HepG2 (cell line): Measurements from ENCODE around the gene MMP7.
"Not testable (repeated sequence)": the region's sequence is repeated elsewhere in the genome, so short reads cannot be mapped to it uniquely, and the experiment has no call there.

Experiments
- CC2D1A ChIP-seq: sonication (generic); formaldehyde crosslinking; IDR thresholded peaks from 2 replicates; pipeline ENCODE4 v1.8.1; 2023; ENCODE audit warnings: mild to moderate bottlenecking, missing genetic modification reagents
- RARA ChIP-seq: IDR thresholded peaks from 2 replicates; pipeline ENCODE4 v1.6.1; 2016; ENCODE audit warnings: missing genetic modification reagents, missing compliant biosample characterization
- SALL1 ChIP-seq: sonication (generic); formaldehyde crosslinking; IDR thresholded peaks from 2 replicates; pipeline ENCODE4 v1.8.0; 2022; ENCODE audit warnings: mild to moderate bottlenecking, missing genetic modification reagents
- SMC3 ChIP-seq: IDR thresholded peaks from 2 replicates; pipeline ENCODE4 v1.6.1; 2011; ENCODE audit warnings: low read length, improper control_type of control experiment
- TCF7L2 ChIP-seq: IDR thresholded peaks from 2 replicates; pipeline ENCODE4 v1.6.1; 2011; ENCODE audit warnings: mild to moderate bottlenecking, low read depth, low read length, moderate library complexity
- ZHX1 ChIP-seq: sonication (generic); formaldehyde crosslinking; IDR thresholded peaks from 2 replicates; pipeline ENCODE4 v1.8.1; 2022; ENCODE audit warnings: low read depth, mild to moderate bottlenecking, missing genetic modification reagents

DNA sequence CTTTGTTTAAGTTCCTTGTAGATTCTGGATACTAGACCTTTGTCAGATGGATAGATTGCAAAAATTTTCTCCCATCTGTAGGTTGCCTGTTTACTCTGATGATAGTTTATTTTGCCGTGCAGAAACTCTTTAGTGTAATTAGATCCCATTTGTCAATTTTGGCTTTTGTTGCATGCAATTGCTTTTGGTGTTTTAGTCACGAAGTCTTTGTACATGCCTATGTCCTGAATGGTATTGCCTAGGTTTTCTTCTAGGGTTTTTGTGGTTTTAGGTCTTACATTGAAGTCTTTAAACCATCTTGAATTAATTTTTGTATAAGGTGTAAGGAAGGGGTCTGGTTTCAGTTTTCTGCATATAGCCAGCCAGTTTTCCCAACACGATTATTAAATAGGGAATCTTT is 27.7 kb downstream of the MMP7 start:
- TF ChIP-seq SMC3; ZHX1 (CRISPR knock-in tag); SALL1 (CRISPR knock-in tag); RARA; CC2D1A (CRISPR knock-in tag); TCF7L2: not testable (repeated sequence)
